HG02885 (cell line): ENCODE results near the gene FAM227B.
"Not testable (repeated sequence)": the region's sequence is repeated elsewhere in the genome, so short reads cannot be mapped to it uniquely, and the experiment has no call there.

Experiments
- ATAC-seq: cut with Tn5 transposase; IDR thresholded peaks from one replicate; pipeline ENCODE4 v1.9.1; 2021; ENCODE audit warnings: mild to moderate bottlenecking; ENCODE audit not compliant: unreplicated experiment, poor library complexity

The FAM227B gene

GRCh38 chr15:49406352-49407118 lies 214.1 kb downstream of the FAM227B start:
- ATAC-seq, result no peak

GRCh38 chr15:49402515-49403296 lies 217.9 kb downstream of the FAM227B start:
- ATAC-seq, result not testable (repeated sequence)

GRCh38 chr15:49387471-49387870 lies 233.1 kb downstream of the FAM227B start:
- ATAC-seq, result peak; percentile 51

- ATAC-seq, result no peak
Measured at GRCh38 chr15:49383266-49383665, 237.4 kb downstream of the FAM227B start.

- no peak for ATAC-seq
Measured at GRCh38 chr15:49382394-49382793, 238.2 kb downstream of the FAM227B start.

GRCh38 chr15:49380912-49381311 lies 239.7 kb downstream of the FAM227B start:
- ATAC-seq, result no peak

- no peak for ATAC-seq
Measured at GRCh38 chr15:49379996-49380395, 240.6 kb downstream of the FAM227B start.

GRCh38 chr15:49372366-49372765 lies 248.3 kb downstream of the FAM227B start:
- no peak for ATAC-seq

- no peak for ATAC-seq
Measured at GRCh38 chr15:49370782-49371181, 249.8 kb downstream of the FAM227B start.

GRCh38 chr15:49366496-49366895 lies 254.1 kb downstream of the FAM227B start:
- no peak for ATAC-seq

- ATAC-seq, result no peak
Measured at GRCh38 chr15:49361370-49361769, 259.2 kb downstream of the FAM227B start.

- ATAC-seq, result not testable (repeated sequence)
Measured at GRCh38 chr15:49354439-49354838, 266.2 kb downstream of the FAM227B start.

- no peak for ATAC-seq
Measured at GRCh38 chr15:49343546-49343945, 277.1 kb downstream of the FAM227B start.

- ATAC-seq, result no peak
Measured at GRCh38 chr15:49339656-49340055, 281.0 kb downstream of the FAM227B start.

- no peak for ATAC-seq
Measured at GRCh38 chr15:49331951-49332350, 288.7 kb downstream of the FAM227B start.

- ATAC-seq, result no peak
Measured at GRCh38 chr15:49331442-49331841, 289.2 kb downstream of the FAM227B start.

- ATAC-seq, result no peak
Measured at GRCh38 chr15:49330166-49330565, 290.5 kb downstream of the FAM227B start.

- no peak for ATAC-seq
Measured at GRCh38 chr15:49328941-49329340, 291.7 kb downstream of the FAM227B start.

- ATAC-seq, result no peak
Measured at GRCh38 chr15:49327927-49328326, 292.7 kb downstream of the FAM227B start.

GRCh38 chr15:49323207-49323606 lies 297.4 kb downstream of the FAM227B start:
- no peak for ATAC-seq

GRCh38 chr15:49320351-49320750 lies 300.3 kb downstream of the FAM227B start:
- ATAC-seq, result no peak
